ENCODE measurements around the gene KLF13.
"Not testable (repeated sequence)": the region's sequence is repeated elsewhere in the genome, so short reads cannot be mapped to it uniquely, and the experiment has no call there.

KLF13 gene

DNA sequence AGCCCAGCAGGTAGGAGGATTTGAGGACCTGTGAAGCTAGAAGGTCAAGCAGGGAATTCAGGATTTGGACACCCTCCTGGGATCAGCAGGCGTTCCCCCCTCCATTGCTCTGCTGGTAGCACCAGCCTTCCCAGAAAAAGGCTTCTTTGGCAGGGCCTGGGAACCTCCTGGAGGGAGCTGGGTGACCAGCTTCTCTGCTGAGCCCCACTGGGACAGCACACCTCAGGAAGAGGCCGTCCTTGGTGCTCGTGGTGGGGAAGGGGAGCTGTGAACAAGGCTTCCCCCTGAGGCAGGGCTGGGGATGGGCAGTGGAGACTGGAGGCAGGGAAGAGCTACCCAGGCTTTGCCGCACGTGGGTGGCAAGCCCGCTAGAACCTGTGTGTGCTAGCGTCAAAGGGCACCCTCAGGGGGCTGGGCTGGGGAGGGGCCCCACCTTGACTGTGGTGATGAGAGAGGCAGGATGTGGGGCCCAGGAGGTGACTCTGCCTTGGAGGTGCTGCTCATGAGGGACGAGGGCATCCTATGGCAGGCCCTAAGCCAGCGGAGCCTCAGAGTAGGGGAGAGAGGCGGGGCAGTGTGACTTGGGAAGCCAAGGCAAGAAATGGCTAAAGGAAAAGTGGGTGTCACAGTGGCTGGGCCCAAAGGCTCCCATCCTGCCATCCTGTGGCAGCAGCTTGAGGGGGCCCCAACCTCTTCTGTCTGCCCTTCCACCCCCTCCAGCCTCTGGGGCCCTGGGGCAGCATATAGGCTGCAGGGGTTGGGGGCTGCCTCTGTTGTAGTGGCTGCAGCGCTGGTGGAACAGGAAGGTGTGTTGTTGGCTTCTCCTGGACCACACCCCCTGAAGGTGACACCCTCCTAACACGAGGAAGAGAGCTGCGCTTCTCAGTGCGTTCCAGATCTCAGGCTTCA, 20.7 kb downstream of the KLF13 start:
- no peak for DNase-seq

- no peak for DNase-seq
These were observed 21.6 kb downstream of the KLF13 start for GRCh38 chr15:31347981-31348803.

DNA sequence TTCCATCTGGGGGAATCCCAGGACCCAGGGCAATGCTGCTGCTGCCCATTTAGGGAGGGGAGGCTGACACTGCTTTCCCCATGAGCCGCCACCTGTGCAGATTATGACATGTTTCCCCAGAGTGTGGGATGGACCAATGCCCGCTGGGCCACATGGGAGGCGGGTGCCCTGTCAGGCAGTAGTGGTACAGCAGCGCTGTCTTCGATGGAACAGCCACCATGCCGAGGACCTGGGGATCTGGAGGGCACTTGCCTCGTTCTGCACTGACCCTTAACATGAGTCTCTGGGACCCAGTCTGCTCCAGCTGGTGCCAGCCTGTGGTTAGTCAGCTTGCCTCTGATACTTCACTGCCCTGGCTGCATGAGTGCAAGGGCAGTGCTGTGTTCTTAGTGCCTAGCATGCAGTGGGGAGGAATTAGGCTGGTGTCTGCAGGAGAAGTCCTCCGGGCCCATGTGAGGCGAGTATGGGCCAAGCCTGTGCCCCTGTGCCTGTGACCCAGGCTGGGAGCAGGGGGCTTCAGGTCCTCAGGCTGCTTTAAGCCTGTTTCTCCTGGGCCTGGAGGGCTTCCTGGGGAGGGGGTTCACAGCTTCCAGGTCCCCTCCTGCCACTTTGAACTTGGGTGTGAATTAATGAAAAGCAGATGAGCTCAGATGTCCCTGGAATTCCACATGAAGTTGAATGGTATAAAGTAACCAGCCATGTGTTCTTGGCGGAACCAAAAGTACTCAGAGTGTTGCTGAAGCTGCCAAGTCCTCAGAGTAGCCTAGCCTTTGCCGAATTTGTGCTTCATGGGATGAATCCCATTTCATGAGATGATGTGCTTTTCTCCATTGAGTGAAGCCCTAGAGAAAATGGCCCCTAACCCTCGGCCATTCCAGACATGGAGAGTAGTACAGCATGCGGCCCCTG, 22.9 kb downstream of the KLF13 start:
- DNase-seq = no peak

DNA sequence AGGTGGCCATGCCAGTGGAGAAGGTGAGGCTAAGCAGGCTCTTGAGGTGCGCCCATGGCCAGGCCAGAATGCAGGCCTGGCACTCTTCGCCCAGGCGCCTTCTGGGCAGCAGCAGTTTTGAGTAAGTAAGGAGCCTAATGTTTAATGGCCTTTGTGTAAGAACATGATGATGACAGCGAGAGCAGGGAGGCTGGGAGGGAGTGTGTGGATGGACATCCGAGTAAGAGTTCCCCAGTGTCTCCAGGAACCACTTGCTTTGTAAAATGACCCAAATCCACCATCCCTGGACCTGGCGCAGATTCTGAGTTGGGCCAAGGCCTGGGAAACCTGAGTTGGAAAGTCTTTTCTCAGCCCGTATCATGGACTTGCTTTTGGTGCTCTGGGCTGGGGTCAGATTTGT, 24.1 kb downstream of the KLF13 start:
- no peak for DNase-seq

DNA sequence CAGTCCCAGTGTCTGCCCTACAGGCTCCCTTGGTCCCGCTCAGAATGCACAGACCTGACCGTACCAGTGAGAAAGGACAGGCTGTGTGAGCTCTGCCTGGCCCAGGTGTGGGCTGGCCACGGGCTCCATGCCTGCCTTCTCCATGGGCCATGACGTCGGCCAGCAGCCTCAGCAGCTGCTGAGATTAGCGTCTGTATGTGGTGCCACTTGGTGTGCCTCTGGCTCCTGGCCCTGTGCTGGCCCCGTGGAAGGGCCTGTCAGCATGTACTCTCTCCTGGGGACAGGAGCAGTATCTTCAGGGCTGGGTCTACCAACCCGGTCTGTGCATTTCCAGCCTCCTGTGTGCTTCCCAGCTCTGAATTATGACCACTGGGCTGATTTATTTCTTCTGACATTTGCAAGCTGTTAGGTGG, 25.7 kb downstream of the KLF13 start:
- peak; percentile 3 for DNase-seq

GRCh38 chr15:31352911-31353811, 26.5 kb downstream of the KLF13 start:
- peak; percentile 64 for DNase-seq

GRCh38 chr15:31353931-31354330, 27.3 kb downstream of the KLF13 start:
- DNase-seq = no peak

- not testable (repeated sequence) for DNase-seq
These were observed 29.5 kb downstream of the KLF13 start for GRCh38 chr15:31356097-31356496.

DNA sequence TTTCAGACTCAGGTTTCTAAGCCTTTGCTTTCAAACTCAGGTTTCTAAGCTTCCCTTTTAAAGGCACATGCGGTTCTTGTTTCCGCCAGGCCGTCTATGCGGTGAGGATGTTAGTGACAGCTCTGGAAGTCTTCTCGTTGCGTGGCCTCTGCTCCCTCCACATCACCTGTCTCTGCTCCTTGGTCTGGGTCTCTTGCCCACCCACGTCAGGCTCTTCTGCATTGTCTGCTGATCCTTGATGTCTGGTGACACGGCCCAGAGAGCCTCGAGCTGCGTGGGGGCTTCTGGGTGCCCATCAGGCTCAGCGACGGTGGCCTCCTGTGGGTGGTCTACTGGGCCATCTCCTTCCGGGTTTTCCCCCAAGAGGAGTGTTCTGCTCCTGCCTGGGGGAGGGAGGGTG, 30.5 kb downstream of the KLF13 start:
- DNase-seq = no peak

DNA sequence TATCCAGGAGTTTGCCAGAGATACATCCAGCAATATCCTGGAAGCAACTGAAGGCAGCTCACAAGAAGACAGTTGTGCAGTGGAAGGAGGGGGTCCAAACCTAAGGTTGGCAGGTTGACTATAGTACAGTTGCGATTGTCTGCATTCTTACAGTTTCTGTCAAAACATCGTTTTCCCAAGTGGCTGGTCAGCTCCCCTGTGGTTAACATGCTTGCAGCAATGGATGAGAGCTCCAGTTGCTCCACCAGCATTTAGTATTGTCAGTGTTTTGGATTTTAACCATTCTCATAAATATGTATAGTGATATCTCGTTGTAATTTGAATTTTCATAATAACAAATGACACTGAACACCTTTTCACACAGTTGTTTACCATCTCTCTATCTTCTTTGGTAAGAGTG, 31.5 kb downstream of the KLF13 start:
- no peak for DNase-seq

DNA sequence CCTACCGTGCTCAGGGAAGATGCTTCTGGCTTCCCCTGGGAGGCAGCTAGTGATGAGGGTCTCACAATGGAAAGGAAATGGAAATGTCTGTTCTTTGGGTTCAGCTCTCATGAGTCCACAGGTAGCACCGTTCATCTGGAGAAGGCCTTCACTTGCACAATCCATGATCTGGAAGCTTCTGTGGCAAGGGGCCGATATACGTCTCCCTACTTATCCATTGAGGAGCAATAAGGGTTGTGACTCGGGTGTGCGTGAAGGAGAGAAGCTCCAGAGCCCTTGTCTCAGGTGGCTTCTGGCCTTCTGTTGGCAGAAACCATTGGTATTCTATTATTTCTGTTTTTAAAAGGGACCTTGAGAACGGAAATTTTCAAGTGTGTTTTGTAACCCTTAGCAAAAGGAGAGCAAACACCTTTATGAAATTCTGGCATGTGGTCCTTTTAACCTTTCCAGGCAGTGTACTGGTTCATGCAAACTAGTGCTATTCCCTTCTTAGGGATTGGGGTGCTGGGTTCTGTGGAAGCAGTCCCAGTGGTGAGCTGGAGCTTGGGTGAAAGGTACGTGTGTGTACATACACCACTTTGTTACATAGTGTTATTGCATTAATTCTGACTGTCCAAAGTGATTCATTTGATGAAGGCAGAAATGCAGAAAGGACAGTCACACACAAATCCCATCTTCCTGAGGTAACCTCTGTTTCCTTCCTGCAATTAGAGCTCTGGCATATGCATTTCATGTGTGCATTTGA, 32.5 kb downstream of the KLF13 start:
- no peak for DNase-seq

- peak; percentile 5 for DNase-seq
These were observed 33.1 kb downstream of the KLF13 start for GRCh38 chr15:31359702-31360111.

DNA sequence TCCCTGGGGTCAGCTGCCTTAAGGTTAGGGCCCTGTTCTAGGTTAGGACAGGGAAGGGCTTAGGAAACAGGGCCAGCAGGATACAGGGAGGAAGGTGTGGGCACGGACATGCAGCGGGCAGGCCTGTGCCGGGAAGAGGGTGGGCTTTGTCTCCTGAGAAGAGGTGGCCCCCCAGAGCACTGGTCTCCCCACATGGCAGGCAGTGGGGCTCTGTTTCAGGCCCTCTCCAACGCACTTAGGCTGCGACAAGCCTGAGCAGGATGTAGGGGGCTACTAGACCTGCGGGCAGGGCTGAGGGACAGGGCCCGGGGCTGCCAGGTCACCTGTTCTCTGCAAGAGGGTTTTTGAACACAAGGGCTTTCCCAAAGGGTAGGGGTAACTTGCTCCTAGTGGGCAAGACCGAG, 33.5 kb downstream of the KLF13 start:
- DNase-seq = peak; percentile 35

DNA sequence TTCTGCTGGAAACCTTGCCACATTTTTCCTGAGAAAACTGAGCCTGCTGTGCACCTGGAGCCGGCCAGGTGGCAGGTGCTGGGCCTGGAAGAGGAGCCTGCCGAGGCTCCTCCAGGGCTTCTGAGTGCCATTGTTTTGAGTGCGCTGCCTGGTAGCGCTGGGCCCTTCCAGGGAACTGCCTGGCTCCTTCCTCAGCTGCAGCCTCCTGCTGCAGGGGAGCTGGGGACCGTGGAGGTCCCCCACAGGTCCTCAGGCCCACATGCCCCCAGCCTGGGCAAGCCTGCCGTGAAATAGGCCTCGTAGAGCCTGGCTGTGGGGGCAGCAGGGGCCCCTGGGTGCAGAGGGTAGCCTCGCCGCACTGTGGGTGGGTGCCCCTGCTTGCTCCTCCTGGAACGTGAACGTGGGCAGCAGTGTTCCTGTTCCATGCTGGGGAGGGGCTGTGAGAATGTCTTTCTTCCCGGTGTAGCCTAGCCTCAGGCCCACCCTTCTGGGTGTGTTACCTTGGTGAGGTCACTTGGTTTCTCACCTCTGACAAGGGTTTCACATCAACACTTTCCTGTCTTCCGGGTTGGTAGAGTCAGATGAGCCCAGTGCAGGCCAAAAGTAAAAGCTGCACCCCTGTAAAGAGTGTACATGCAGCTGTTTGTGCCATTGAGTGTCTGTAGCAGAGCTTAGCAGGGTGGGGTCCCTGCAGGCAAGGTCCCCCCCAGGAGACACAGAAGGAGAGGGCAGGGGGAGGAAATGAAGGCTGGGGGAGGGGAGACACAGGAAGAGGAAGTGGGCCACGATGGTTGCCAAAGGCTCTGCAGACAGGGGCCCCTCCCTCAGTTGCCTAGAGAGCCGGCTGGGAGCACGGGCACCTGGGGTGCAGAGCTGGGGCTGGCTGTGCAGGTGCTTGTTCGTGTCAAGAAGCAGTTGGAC, 34.5 kb downstream of the KLF13 start:
- DNase-seq = peak; percentile 46

DNA sequence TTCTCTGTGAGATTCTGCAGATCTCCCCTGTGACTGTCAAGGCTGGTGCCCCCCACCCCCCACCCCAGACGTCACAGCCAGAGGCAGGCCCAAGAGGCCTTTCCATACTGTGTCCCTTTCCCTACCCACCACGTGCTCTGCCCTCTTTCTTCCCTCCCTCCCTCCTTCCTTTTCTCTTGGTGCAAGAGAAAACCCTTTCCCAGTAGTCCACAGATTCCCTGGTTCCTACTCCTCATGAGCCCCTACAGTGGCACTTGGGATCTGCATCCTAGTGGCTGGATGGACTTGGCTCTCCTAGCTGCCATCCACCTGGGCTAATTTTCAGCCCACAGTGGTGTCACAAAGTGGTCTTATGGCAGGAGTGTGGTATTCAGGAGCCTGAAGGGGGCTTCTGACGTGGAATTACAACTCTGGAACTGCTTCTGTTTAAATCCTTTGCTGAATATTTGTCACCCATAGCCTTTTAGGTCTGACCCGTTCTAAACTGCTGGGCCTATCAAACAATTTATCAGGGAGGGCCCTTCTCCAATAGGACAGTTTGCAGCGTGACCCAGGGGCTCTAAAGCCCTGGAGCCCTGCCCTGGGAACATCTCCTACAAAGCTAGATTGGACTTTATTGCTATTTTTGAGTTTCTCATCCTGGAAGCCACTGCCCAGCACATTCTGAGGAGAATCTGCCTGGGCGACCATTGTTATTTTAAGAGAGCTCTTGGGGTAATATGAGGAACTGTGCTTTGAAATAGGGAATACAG, 35.3 kb downstream of the KLF13 start:
- DNase-seq = peak; percentile 46

- no peak for DNase-seq
These were observed 36.3 kb downstream of the KLF13 start for GRCh38 chr15:31362886-31363285.

- DNase-seq = no peak
These were observed 37.8 kb downstream of the KLF13 start for GRCh38 chr15:31364301-31365031.

GRCh38 chr15:31365032-31365654, 38.5 kb downstream of the KLF13 start:
- DNase-seq = no peak

Measured in DMS79 treated with DMSO at 0.1 percent for 48 hours (cell line).